GM10248 (cell line): ENCODE results near the gene CFAP57.

Source experiments
- CTCF ChIA-PET: fragments of 300-600 bp; sonication (Branson Sonifier 250); formaldehyde crosslinking; extraction: SDS; loops from one replicate; lab custom pipeline; 2021; ENCODE audit warnings: antibody characterized with exemption; lab: Yijun Ruan, JAX
- POLR2A ChIA-PET: fragments of 350-650 bp; sonication (Branson Sonifier 250); formaldehyde crosslinking; extraction: SDS; loops from one replicate; lab custom pipeline; 2020; ENCODE audit warnings: antibody characterized with exemption; lab: Yijun Ruan, JAX
- DNase-seq: peaks from one replicate; pipeline ENCODE4 v3.0.0; 2012; ENCODE audit errors: extremely low spot score
- CTCF ChIP-seq: IDR thresholded peaks from 2 replicates; pipeline ENCODE4 v1.5.1; 2012; ENCODE audit warnings: mild to moderate bottlenecking, low read depth; ENCODE audit errors: extremely low read depth, missing control alignments, control extremely low read depth

The CFAP57 gene

GRCh38 chr1:43253876-43254275 is 81.7 kb downstream of the CFAP57 start:
- CTCF ChIA-PET: interaction anchor here (1.0 kb wide), 1 partner anchor 131 kb away, joined by 3 read pairs; no protein-coding TSS in a partner anchor
- DNase-seq: no peak
- TF ChIP-seq CTCF: no peak
- POLR2A ChIA-PET: no interaction called here

- CTCF ChIA-PET: no interaction called here
- POLR2A ChIA-PET: no interaction called here
- peak; percentile 5 for DNase-seq
- no peak for TF ChIP-seq CTCF
Observed at GRCh38 chr1:43255438-43256210, 83.5 kb downstream of the CFAP57 start.

GRCh38 chr1:43256675-43257570 is 84.8 kb downstream of the CFAP57 start:
- no peak for DNase-seq

GRCh38 chr1:43258370-43258769 is 86.2 kb downstream of the CFAP57 start:
- ChIA-PET POLR2A (no interaction called here), CTCF (interaction anchor here (1.1 kb wide), 1 partner anchor 38 kb away, joined by 3 read pairs; no protein-coding TSS in a partner anchor)
- TF ChIP-seq CTCF: no peak
- DNase-seq: no peak

More at GRCh38 chr1:43256675-43257570, 84.8 kb downstream of the CFAP57 start:
- TF ChIP-seq CTCF: no peak
- ChIA-PET POLR2A (no interaction called here), CTCF (interaction anchor here (1.1 kb wide), 1 partner anchor 36 kb away, joined by 3 read pairs; no protein-coding TSS in a partner anchor)

- DNase-seq: no peak
- ChIA-PET POLR2A (no interaction called here), CTCF (interaction anchor here (1.1 kb wide), 1 partner anchor 21 kb away, joined by 3 read pairs; no protein-coding TSS in a partner anchor)
- no peak for TF ChIP-seq CTCF
Observed at GRCh38 chr1:43265431-43265830, 93.3 kb downstream of the CFAP57 start.

GRCh38 chr1:43266881-43267280 is 94.8 kb downstream of the CFAP57 start:
- no peak for DNase-seq
- CTCF ChIA-PET: no interaction called here
- POLR2A ChIA-PET: no interaction called here
- TF ChIP-seq CTCF: no peak
